ENCODE results near the gene CAB39L.

DNA sequence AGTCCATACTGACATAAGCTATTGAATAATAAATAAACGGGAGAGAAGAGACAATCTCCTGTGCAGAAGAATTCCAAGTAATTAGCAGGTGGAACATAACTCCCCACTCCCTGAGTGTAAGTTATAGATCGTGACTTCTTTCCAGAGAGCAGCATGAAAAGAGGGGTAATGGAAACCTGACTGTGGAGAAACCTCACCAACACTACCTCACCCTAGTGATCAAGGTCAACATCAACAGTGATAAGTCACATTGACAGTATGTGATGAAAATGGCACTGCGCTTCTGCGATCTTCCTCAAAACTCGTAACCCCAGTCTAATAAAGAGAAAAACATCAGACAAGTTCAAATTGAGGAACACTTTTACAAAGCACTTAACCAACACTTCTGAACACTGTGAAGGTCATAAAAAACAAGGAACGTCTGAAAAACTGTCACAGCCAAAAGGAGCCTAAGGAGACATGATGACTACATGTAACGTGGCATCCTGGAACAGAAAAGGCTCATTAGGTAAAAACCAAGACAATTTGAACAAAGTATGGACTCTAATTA, 19.8 kb downstream of the CAB39L start:
- TF ChIP-seq, protein P1, sequence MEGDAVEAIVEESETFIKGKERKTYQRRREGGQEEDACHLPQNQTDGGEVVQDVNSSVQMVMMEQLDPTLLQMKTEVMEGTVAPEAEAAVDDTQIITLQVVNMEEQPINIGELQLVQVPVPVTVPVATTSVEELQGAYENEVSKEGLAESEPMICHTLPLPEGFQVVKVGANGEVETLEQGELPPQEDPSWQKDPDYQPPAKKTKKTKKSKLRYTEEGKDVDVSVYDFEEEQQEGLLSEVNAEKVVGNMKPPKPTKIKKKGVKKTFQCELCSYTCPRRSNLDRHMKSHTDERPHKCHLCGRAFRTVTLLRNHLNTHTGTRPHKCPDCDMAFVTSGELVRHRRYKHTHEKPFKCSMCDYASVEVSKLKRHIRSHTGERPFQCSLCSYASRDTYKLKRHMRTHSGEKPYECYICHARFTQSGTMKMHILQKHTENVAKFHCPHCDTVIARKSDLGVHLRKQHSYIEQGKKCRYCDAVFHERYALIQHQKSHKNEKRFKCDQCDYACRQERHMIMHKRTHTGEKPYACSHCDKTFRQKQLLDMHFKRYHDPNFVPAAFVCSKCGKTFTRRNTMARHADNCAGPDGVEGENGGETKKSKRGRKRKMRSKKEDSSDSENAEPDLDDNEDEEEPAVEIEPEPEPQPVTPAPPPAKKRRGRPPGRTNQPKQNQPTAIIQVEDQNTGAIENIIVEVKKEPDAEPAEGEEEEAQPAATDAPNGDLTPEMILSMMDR (IDR thresholded peaks at IDR 0.05; ENCODE audit: insufficient read depth, low read depth, low read length) = no peak
- no peak for TF ChIP-seq EZH2 (IDR thresholded peaks at IDR 0.05; ENCODE audit: insufficient read depth, low read length)

All from astrocyte (in vitro differentiated cells and primary cell).